Parathyroid adenoma (tissue), 2 donors: ENCODE measurements around the gene TGFA.

Source experiments
- H2AFZ ChIP-seq: fragments of 300-600 bp; sonication (generic); one replicate; pipeline ENCODE4 v1.7.0; 2017; ENCODE audit warnings: antibody characterized with exemption, mild to moderate bottlenecking
- H3K27ac ChIP-seq: fragments of 300-600 bp; sonication (generic); one replicate; pipeline ENCODE4 v1.7.0; 2017
- H3K27me3 ChIP-seq: fragments of 300-600 bp; sonication (generic); one replicate; pipeline ENCODE4 v1.7.0; 2017; ENCODE audit warnings: low read length; ENCODE audit not compliant: control insufficient read depth, insufficient read depth
- H3K36me3 ChIP-seq: fragments of 300-600 bp; sonication (generic); one replicate; pipeline ENCODE4 v1.7.0; 2017; ENCODE audit warnings: low read length; ENCODE audit not compliant: control insufficient read depth, insufficient read depth
- H3K4me1 ChIP-seq: fragments of 300-600 bp; sonication (generic); one replicate; pipeline ENCODE4 v1.7.0; 2017; ENCODE audit warnings: control low read depth
- H3K4me2 ChIP-seq: fragments of 300-600 bp; sonication (generic); one replicate; pipeline ENCODE4 v1.7.0; 2017; ENCODE audit warnings: low read length
- H3K4me3 ChIP-seq: fragments of 300-600 bp; sonication (generic); one replicate; pipeline ENCODE4 v1.7.0; 2017; ENCODE audit warnings: low read depth, low read length
- H3K79me2 ChIP-seq: fragments of 300-600 bp; sonication (generic); one replicate; pipeline ENCODE4 v1.7.0; 2017; ENCODE audit warnings: control low read depth
- H3K9ac ChIP-seq: fragments of 300-600 bp; sonication (generic); one replicate; pipeline ENCODE4 v1.7.0; 2017; ENCODE audit warnings: mild to moderate bottlenecking
- H3K9me3 ChIP-seq: fragments of 300-600 bp; sonication (generic); one replicate; pipeline ENCODE4 v1.7.0; 2017; ENCODE audit warnings: low read length; ENCODE audit not compliant: control insufficient read depth
- CTCF ChIP-seq: fragments of 300-600 bp; sonication (generic); IDR thresholded peaks from one replicate; pipeline ENCODE4 v1.7.0; 2017; ENCODE audit warnings: antibody characterized with exemption, mild to moderate bottlenecking
- donor health status: primary hyperparathyroidism.

TGFA gene

GRCh38 chr2:70508711-70509462 is 44.7 kb downstream of the TGFA start:
- H3K9ac ChIP-seq = no peak overlapping the region
- no peaks in the 10 kb centered on the region for H3K27me3 ChIP-seq
- no peak overlapping the region for H3K4me2 ChIP-seq
- H3K27ac ChIP-seq = no peak overlapping the region
- H3K4me1 ChIP-seq = no peaks in the 10 kb centered on the region
- H2AFZ ChIP-seq = no peak overlapping the region
- no peak overlapping the region for H3K4me3 ChIP-seq
- no peak for TF ChIP-seq CTCF
- no peaks in the 10 kb centered on the region for H3K36me3 ChIP-seq
- H3K79me2 ChIP-seq = no peaks in the 10 kb centered on the region
- no peaks in the 10 kb centered on the region for H3K9me3 ChIP-seq

GRCh38 chr2:70505613-70506391 is 47.8 kb downstream of the TGFA start:
- H3K36me3 ChIP-seq = no peaks in the 10 kb centered on the region
- no peak overlapping the region for H3K27ac ChIP-seq
- no peaks in the 10 kb centered on the region for H3K27me3 ChIP-seq
- H3K9me3 ChIP-seq = no peaks in the 10 kb centered on the region
- no peak overlapping the region for H2AFZ ChIP-seq
- no peak overlapping the region for H3K4me3 ChIP-seq
- no peak overlapping the region for H3K9ac ChIP-seq
- no peaks in the 10 kb centered on the region for H3K79me2 ChIP-seq
- no peak overlapping the region for H3K4me2 ChIP-seq
- TF ChIP-seq CTCF = no peak
- no peaks in the 10 kb centered on the region for H3K4me1 ChIP-seq

DNA sequence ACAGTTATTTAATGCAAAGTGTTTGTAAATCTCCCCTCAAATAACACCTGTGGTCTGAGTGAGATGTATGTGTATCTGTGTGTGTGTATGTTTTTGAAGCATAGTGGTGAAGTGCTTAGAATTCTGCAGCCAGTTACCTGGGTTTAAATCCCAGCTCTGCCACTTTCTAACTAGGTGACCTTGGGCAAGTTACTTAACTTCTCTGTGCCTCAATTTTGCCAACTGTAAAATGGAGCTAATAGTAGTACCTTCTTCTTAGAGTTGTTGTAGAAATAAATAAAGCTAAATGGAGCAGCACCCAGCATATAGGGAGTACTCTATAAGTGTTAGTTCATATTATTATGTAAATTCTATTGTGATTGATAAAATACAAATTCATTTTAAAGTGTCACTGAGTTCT is 48.9 kb downstream of the TGFA start:
- Histone ChIP-seq H3K27ac (no peak overlapping the region), H3K9ac (no peak overlapping the region), H3K9me3 (no peaks in the 10 kb centered on the region), H3K4me3 (no peak overlapping the region), H3K27me3 (no peaks in the 10 kb centered on the region), H3K4me2 (no peak overlapping the region), H3K4me1 (no peaks in the 10 kb centered on the region), H3K36me3 (no peaks in the 10 kb centered on the region), H3K79me2 (no peaks in the 10 kb centered on the region), H2AFZ (no peak overlapping the region)
- TF ChIP-seq CTCF = no peak

GRCh38 chr2:70503896-70504295 is 49.7 kb downstream of the TGFA start:
- Histone ChIP-seq H3K4me1 (no peaks in the 10 kb centered on the region), H3K9me3 (no peaks in the 10 kb centered on the region), H3K27ac (no peak overlapping the region), H3K4me2 (no peak overlapping the region), H2AFZ (no peak overlapping the region), H3K27me3 (no peaks in the 10 kb centered on the region), H3K36me3 (no peaks in the 10 kb centered on the region), H3K79me2 (no peaks in the 10 kb centered on the region), H3K9ac (no peak overlapping the region), H3K4me3 (no peak overlapping the region)
- TF ChIP-seq CTCF = no peak
